Measurements from ENCODE around the gene PLPP4.

- TF ChIP-seq CTCF (IDR thresholded peaks at IDR 0.05; ENCODE audit: low read length) (no peak), EZH2 (optimal IDR thresholded peaks at IDR 0.05; ENCODE audit: low read depth, low read length) (no peak), EZH2phosphoT487 (IDR thresholded peaks at IDR 0.05; ENCODE audit: low read length) (no peak)
Observed at GRCh38 chr10:120559800-120560199, 102.8 kb downstream of the PLPP4 start.

Measured in MM.1S (cell line).